SK-N-DZ (cell line): ENCODE data around the gene NEU2.
"Not testable (repeated sequence)": the region's sequence is repeated elsewhere in the genome, so short reads cannot be mapped to it uniquely, and the experiment has no call there.

ENCODE experiments used
- DNase-seq: peaks from one replicate; pipeline ENCODE4 v3.0.0-alpha.2; 2015; ENCODE audit warnings: low spot score

The NEU2 gene

GRCh38 chr2:233010569-233011267 lies 21.8 kb upstream of the NEU2 start:
- no peak for DNase-seq

DNA sequence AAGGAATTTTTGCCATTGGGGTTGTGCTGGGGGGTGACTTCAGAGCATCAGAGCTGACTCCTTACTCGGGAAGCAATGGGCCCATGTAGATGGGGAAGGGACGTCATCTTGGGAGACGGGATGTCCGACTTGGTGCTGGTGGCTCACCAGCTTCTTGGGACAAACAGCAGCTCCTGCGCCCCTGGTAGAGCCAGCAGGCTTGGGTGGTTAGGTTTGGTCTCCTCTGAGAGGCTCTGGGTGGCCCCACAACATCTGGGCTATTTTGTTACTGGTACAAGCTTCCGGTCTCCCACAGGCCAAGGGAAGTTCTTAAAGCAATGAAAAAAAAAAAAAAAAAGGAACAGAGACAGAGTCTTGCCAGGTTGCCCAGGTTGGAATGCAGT lies 21.2 kb upstream of the NEU2 start:
- DNase-seq = no peak

- no peak for DNase-seq
Measured at GRCh38 chr2:233011702-233012131, 20.8 kb upstream of the NEU2 start.

DNA sequence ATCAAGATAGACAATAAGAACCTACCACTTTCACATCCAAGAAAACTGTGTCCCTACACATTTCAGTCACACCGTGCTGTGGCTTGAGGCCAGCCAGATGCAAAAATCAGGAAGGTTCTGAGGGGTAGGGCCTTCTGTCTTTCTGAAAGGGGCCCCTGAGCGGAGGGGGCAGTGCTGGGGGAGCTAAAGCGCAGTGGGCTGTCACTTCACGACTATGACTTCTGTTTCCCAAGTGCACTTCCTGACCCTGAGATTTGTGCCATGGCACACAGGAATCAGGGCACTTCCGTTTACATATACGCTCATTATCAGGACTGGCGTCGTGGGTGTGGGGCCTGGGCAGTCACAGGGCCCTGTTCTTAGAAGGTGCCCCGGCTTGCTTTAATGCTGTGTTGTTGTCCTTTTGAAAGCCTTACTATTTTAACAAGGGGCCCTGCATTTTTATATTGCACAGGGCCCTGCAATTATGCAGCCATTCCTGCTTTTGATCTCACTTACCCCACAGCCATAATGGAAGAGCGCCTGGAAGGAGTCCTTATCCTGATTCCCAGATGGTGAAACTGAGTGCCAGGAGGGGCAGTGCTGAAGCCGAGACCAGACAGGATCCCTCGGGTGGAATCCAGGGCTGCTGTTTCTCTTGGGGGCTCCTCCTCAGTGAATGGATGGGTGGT lies 20.0 kb upstream of the NEU2 start:
- DNase-seq = no peak

DNA sequence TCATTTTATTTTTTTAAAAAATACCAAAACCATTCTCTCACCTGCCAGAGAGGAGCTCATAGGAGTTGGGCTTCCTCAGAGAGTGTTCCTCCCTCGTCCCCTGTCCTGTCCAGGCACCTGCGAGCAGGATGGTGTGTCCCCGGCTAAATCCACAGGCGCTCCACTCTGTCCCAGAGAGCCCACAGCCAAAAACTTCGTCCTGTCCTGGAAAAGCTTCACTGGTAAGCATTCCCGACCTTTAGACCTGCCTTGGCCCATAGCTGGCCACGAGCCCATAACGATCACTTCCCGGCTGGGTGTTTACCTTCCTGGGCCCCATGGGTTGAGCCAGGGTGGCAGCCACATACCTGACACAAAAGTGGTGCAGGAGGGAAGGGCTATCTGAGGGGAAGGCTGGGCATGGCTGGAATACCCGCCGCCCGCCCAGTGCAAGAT lies 19.4 kb upstream of the NEU2 start, which contains the start of gene NGEF:
Gene NGEF, minus strand, starts transcription at position 230 of the 435 bp plus-strand sequence. CDS start 38,366 bp downstream, outside the sequence.
- no peak for DNase-seq

- no peak for DNase-seq
Measured at GRCh38 chr2:233013650-233014049, 18.8 kb upstream of the NEU2 start.

GRCh38 chr2:233015019-233015645 lies 17.3 kb upstream of the NEU2 start:
- DNase-seq = no peak

DNA sequence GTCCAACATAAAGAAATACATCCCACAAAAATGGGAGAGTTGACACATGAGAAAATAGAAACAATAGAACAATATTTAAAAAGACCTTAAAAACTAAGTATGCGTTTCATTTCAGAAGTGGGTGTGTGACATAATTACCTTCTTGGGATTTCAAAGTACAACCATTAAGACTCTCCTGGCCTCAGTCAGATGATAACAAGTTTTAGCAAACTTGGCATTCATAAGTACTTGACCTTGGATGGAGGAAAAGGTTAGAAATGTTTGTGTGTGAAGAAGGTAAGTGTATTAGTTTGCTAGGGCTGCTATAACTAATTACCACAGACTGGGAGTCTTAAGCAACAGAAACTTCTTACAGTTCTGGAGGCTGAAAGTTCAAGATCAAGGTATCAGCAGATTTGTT lies 14.5 kb upstream of the NEU2 start:
- no peak for DNase-seq

DNA sequence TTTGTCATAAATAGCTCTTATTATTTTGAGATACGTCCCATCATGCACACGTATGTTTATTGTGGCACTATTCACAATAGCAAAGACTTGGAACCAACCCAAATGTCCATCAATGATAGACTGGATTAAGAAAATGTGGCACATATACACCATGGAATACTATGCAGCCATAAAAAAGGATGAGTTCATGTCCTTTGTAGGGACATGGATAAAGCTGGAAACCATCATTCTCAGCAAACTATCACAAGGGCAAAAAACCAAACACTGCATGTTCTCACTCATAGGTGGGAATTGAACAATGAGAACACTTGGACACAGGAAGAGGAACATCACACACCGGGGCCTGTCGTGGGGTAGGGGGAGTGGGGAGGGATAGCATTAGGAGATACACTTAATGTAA lies 12.9 kb upstream of the NEU2 start:
- not testable (repeated sequence) for DNase-seq

DNA sequence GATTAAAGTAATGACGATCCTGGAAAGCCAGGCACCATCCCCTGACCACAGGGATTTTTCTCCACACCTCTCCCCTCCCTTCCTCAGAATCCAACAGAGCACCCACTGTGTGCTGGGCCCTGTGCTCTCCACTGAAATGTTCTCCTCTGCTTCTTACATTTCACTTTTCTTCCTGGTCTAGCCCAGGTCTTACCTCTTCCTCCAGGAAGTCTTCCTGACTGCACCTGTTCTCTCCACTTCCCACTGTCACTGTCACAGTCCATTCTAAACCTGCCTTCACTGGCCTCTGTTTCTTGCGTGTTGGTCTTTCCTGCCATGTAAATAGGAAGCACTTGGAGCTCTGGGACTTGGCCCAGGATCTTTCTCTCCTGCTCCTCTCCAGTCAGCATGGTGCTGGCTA lies 12.0 kb upstream of the NEU2 start:
- no peak for DNase-seq

DNA sequence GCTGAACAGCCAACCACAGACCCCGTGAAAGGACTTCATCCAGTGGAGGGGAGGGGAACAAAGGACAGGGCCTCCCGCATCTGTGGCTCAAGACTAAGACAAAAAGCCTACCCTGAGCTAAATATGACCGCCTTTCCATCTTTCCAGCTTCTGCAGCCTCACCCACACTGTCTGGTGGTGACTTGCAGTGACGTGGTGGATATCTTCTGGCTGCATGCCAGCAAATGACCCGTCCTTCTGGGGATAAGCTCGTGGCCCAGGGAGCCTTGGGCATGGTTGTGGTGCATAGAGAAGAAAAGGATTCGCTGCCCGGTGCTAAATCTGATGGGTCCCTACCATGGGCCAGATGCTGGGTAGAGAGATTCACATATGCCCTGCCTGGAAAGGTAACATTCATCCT lies 10.7 kb upstream of the NEU2 start:
- no peak for DNase-seq

- DNase-seq = no peak
Measured at GRCh38 chr2:233022561-233022960, 9.9 kb upstream of the NEU2 start.

DNA sequence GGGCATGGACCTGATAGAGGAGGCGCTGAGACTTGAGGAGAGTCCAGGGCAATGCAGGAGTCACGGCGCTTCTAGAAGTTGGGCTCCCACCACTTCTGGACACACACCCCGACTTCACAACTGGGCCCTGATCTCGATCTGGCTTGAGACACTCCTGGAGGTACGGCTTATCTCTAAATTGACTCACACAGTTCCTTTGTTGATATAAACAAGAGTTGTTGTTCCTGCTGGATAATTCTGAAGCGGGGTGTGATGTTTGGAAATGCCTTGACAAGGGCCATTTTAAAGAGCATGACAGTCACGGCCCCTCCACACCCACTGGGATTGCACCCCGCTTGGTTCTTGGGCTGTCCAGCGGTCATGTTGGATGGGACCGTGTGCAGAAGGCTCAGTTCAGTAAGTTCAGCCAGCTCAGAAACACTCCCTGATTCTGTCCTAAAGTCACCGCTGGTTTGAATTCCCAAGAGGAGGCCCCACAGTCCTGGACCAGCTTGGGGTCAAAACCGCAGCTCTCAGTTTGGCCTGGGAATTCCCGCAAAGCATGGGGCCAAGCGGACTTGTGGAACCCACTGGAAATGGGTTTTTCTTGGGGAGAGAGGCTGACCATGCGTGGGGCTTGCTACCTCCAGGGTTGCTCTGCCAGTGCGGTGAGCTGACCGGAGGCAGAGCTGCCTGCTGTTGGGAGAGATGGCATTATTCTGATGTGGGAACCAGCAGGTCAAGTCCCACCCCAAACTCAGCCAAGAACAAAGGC lies 9.3 kb upstream of the NEU2 start:
- no peak for DNase-seq

DNA sequence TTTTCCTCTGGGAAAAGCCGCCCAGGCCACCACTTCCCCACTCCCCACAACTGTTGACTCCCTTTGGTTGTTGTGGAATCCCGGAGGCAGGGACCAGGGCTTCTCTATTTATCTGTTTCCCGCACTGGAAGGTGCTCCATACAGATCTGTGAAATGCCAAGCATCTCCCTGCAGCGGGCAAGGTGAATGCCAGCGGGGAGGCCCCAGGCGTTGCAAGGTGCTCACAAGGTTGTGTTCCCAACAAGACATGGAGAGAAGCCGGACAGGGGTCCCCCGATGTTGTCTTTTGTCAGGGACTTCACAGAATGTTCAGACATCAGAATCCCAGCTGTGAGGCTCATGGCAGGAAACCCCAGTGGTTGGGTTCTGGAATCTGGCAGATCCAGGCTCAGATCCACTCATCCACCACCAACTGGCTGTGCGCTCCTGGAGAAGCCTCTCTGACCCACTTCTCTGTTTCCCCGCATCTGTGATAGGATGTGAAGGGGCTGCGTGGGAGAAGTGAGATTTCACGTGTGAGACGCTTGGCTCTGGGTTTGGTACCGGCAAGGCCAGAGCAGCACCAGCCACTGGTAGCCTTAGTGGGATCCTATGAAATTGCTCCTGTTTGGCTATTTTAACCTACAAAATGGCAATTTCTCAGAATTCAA lies 8.6 kb upstream of the NEU2 start:
- no peak for DNase-seq

GRCh38 chr2:233025706-233026105 lies 6.8 kb upstream of the NEU2 start:
- DNase-seq = no peak

- no peak for DNase-seq
Measured at GRCh38 chr2:233026198-233026813, 6.2 kb upstream of the NEU2 start.

DNA sequence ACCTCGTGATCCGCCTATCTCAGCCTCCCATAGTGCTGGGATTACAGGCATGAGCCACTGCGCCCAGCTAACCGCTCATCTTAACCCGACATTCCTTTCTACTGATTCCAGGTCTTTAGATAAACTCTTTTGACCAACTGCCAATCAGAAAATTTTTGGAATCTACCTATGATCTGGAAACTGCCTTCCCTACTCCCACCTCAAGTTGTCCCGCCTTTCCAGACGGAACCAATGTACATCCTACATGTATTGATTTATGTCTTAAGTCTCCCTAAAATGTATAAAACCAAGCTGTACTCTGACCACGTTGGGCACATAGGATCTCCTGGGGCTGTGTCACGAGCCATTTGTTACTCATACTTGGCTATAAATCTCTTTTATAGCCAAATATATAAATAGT lies 3.2 kb upstream of the NEU2 start:
- no peak for DNase-seq

DNA sequence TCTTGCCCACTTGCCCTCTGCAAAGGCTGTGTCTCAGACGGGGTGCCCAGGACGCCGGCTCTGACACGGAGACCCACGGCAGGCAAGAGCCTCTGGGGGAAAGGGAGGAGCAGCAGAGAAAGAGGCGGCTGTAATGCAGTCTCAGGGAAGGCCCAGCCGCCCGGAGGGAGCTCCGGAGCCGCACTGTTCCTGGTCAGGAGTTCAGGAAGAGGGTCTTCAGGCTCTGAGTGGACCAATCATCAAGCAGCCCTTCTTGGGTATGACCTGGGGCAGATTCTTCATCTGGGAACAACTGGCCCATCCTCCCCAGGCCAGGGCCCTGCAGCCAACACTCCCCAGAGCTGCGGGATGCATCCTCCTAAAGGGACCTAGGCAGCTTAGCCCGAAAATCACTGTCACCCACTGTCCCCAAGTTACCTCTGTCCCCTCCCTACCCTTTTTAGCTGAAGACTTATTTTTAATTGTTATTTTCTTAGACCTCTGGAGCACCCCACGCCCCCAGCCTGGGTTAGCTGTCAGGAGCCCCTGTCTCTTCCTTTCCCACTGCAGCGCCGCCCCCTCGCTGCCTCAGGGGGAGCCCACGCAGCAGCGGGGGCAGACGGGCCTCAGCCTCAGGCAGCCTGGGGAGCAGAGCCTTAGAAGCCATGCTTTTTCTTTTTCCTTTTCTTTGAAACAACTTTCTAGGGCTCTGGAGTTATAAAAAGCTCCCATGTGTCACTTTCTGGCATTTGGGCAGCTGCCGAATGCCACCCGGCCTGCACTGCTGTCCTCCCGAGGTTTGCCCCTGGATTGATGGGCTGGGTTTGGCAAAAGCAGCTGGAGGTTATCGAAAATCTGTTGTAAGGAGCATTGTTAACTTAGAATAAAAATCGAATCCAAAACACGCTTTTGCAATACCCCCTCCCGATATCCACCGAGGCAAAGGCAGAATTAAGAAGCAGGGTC lies 644 bp upstream of the NEU2 start:
- no peak for DNase-seq

GRCh38 chr2:233033672-233034071 lies 1.2 kb downstream of the NEU2 start:
- no peak for DNase-seq
